ENCODE measurements around the gene ELP2. TPM values are rescaled to one million over a fixed set of nuclear protein-coding genes. Genes with fewer than 3 reads are reported as not detected.

ELP2 gene
- total and polyA plus RNA-seq, 4 donors, result 27.3 to 78.1 (median 50.9) TPM

GRCh38 chr18:36107477-36107876 is 22.2 kb upstream of the ELP2 start:
- Histone ChIP-seq H3K4me1 (ENCODE audit: control insufficient read depth in 4 of 4, insufficient read depth in 4 of 4, low read length in 3 of 4) (no peaks in the 10 kb centered on the region), H3K9me3 (ENCODE audit: control insufficient read depth in 4 of 4, low read length in 3 of 4) (peaks cover 0 to 5% (median 0%) of the 10 kb centered on the region in 4 donors), H3K36me3 (ENCODE audit: control insufficient read depth in 4 of 4, insufficient read depth in 3 of 4, low read depth in 1 of 4, low read length in 3 of 4) (peaks cover 0 to 24% (median 8%) of the 10 kb centered on the region in 4 donors), H3K4me3 (ENCODE audit: low read depth in 1 of 3, low read length in 3 of 3) (no peak overlapping the region), H3K9ac (ENCODE audit: low read depth in 1 of 2, low read length in 2 of 2) (no peak overlapping the region), H3K27ac (ENCODE audit: low read depth in 1 of 2, low read length in 2 of 2) (no peak overlapping the region), H3K27me3 (ENCODE audit: control insufficient read depth in 4 of 4, insufficient read depth in 4 of 4, low read length in 3 of 4) (no peaks in the 10 kb centered on the region)
- no peak for TF ChIP-seq NR2F2 (IDR thresholded peaks at IDR 0.05)
- TF ChIP-seq GABPA (IDR thresholded peaks at IDR 0.05 in 1 of 2, conservative IDR thresholded peaks at IDR 0.05 in 1 of 2), result no peak
- no peak for TF ChIP-seq SP1 (IDR thresholded peaks at IDR 0.05)
- no peak for TF ChIP-seq TAF1 (conservative IDR thresholded peaks at IDR 0.05)
- TF ChIP-seq, protein P1, sequence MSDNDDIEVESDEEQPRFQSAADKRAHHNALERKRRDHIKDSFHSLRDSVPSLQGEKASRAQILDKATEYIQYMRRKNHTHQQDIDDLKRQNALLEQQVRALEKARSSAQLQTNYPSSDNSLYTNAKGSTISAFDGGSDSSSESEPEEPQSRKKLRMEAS (IDR thresholded peaks at IDR 0.05), result no peak
- no peak for TF ChIP-seq EGR1 (IDR thresholded peaks at IDR 0.05; ENCODE audit: low read depth in 2 of 2)
- no peak for TF ChIP-seq YY1 (IDR thresholded peaks at IDR 0.05)
- no peak for TF ChIP-seq CTCF (IDR thresholded peaks at IDR 0.05; ENCODE audit: low read depth, low read length, missing input control)
- no peak for TF ChIP-seq RAD21 (IDR thresholded peaks at IDR 0.05)
- TF ChIP-seq FOXA2 (IDR thresholded peaks at IDR 0.05), result no peak
- TF ChIP-seq REST (IDR thresholded peaks at IDR 0.05), result no peak
- TF ChIP-seq FOXA1 (IDR thresholded peaks at IDR 0.05), result no peak
- TF ChIP-seq JUND (IDR thresholded peaks at IDR 0.05), result no peak
- no peak for TF ChIP-seq HNF4G (IDR thresholded peaks at IDR 0.05)
- TF ChIP-seq RXRA (IDR thresholded peaks at IDR 0.05), result no peak
- TF ChIP-seq, protein P2, sequence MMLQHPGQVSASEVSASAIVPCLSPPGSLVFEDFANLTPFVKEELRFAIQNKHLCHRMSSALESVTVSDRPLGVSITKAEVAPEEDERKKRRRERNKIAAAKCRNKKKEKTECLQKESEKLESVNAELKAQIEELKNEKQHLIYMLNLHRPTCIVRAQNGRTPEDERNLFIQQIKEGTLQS (IDR thresholded peaks at IDR 0.05), result no peak
- TF ChIP-seq, protein P3, sequence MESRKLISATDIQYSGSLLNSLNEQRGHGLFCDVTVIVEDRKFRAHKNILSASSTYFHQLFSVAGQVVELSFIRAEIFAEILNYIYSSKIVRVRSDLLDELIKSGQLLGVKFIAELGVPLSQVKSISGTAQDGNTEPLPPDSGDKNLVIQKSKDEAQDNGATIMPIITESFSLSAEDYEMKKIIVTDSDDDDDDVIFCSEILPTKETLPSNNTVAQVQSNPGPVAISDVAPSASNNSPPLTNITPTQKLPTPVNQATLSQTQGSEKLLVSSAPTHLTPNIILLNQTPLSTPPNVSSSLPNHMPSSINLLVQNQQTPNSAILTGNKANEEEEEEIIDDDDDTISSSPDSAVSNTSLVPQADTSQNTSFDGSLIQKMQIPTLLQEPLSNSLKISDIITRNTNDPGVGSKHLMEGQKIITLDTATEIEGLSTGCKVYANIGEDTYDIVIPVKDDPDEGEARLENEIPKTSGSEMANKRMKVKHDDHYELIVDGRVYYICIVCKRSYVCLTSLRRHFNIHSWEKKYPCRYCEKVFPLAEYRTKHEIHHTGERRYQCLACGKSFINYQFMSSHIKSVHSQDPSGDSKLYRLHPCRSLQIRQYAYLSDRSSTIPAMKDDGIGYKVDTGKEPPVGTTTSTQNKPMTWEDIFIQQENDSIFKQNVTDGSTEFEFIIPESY (IDR thresholded peaks at IDR 0.05), result no peak
- no peak for TF ChIP-seq HNF4A (conservative IDR thresholded peaks at IDR 0.05)
- DNase-seq (ENCODE audit: low spot score), result no peak

Data from liver (tissue), 9 donors.